ENCODE data around the gene KCNT1.

The KCNT1 gene

DNA sequence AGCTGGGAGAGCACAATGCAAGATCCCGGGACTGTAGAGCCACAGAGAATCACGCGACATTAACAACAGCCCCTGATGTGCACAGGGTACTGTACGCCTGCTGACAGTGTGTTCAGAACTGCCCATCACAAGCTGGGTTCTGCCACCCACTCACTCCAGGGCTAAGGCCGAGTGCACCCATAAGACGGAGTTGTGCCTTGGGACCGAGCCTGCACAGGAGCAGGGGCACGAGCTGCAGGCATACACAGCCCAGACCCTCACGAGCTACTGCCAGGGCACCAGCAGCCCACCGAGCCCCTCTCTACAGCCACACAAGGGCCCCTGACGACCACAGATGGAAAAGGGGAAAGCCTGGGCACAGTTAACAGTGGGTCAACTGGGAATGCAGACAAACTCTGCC, 137.5 kb downstream of the KCNT1 start:
- Histone ChIP-seq H3K27me3 (ENCODE audit: control insufficient read depth, insufficient read depth, low read length) (no peaks in the 10 kb centered on the region), H3K36me3 (ENCODE audit: control insufficient read depth, insufficient read depth, low read length) (no peaks in the 10 kb centered on the region), H3K9me3 (ENCODE audit: control insufficient read depth, low read length) (no peaks in the 10 kb centered on the region), H3K4me3 (ENCODE audit: low read length) (no peak overlapping the region), H3K9ac (ENCODE audit: low read length) (no peak overlapping the region), H3K4me1 (ENCODE audit: control insufficient read depth, insufficient read depth, low read length) (peaks cover 24% of the 10 kb centered on the region)

DNA sequence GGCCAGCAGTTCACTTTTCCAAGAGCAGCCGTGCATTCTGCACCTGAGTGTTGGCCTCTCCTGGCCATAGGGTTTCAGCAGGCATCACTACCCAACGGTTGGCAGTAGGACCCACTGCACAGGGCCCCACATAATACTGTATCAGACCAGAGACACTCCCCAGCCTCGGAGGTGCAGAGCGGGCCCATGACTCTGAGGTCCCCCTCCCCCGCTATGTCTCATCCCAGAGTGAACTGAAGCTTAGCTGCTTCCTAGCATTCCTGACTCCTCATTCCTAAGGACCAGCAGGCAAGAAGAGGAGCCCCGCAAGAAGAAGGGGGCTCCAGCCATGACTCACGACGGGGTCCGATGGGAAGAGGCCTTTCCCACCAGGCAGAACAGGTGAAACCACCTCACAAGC, 138.1 kb downstream of the KCNT1 start:
- H3K4me1 ChIP-seq (ENCODE audit: control insufficient read depth, insufficient read depth, low read length): peaks cover 24% of the 10 kb centered on the region
- no peak overlapping the region for H3K9ac ChIP-seq (ENCODE audit: low read length)
- H3K9me3 ChIP-seq (ENCODE audit: control insufficient read depth, low read length): no peaks in the 10 kb centered on the region
- H3K27me3 ChIP-seq (ENCODE audit: control insufficient read depth, insufficient read depth, low read length): no peaks in the 10 kb centered on the region
- H3K4me3 ChIP-seq (ENCODE audit: low read length): no peak overlapping the region
- no peaks in the 10 kb centered on the region for H3K36me3 ChIP-seq (ENCODE audit: control insufficient read depth, insufficient read depth, low read length)

DNA sequence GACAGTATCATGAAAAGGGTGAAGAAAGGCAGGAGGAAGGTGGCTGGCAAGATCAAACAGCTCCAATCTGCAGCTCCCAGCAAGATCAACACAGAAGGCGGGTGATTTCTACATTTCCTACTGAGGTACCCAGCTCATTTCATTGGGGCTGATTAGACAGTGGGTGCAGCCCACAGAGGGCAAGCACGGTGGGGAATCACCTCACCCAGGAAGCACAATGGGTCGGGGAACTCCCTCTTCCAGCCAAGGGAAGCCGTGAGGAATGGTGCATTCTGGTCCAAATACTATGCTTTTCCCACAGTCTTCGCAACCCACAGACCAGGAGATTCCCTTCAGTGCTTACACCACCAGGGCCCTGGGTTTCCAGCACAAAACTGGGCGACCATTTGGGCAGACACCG, 138.6 kb downstream of the KCNT1 start:
- Histone ChIP-seq H3K9me3 (ENCODE audit: control insufficient read depth, low read length) (no peaks in the 10 kb centered on the region), H3K4me3 (ENCODE audit: low read length) (no peak overlapping the region), H3K36me3 (ENCODE audit: control insufficient read depth, insufficient read depth, low read length) (no peaks in the 10 kb centered on the region), H3K27me3 (ENCODE audit: control insufficient read depth, insufficient read depth, low read length) (no peaks in the 10 kb centered on the region), H3K9ac (ENCODE audit: low read length) (no peak overlapping the region), H3K4me1 (ENCODE audit: control insufficient read depth, insufficient read depth, low read length) (peaks cover 24% of the 10 kb centered on the region)

Measured in mucosa of stomach (tissue), 1 donor.